ENCODE results near the gene TOM1L2.

- no peak for TF ChIP-seq CTCF (IDR thresholded peaks at IDR 0.05)
- no peak for TF ChIP-seq POLR2AphosphoS5 (IDR thresholded peaks at IDR 0.05; ENCODE audit: low read depth, low read length)
Measured at GRCh38 chr17:18011286-18011685, 39.1 kb upstream of the TOM1L2 start.

All from Panc1 (cell line).